Measurements from ENCODE around the gene HEY2.

DNA sequence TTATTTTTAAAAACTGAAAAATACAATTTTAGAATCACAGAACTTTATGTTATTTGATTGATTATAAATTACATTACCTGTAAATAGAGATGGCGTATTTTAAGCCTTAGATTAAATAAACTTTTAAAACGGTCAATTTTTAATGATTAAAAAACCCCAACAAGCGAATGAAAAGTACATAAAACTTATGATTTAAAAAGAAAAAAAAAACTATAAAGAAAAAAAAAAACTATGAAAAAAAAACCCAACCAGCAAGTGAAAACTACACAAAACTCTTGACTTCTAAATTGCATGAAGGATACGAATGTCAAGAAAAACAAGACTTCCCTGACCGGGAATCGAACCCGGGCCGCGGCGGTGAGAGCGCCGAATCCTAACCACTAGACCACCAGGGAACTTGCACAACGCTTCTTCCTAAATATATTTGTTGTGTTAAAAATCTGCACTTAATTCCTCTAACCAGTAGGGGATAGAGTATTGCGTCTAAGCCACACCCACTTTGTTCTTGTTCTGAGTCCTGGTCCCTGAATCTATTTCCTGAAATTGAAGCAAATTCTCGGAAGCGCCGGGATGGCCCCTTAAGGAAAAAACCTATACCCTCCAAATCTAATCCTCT is 30.6 kb downstream of the HEY2 start:
- TF ChIP-seq EZH2 (IDR thresholded peaks at IDR 0.05; ENCODE audit: low read depth, low read length, severe bottlenecking) (no peak), RFX5 (IDR thresholded peaks at IDR 0.05; ENCODE audit: borderline replicate concordance, low read depth, low read length) (no peak), CTCF (IDR thresholded peaks at IDR 0.05; ENCODE audit: control extremely low read depth in 1 of 3, insufficient read depth in 1 of 3, low read depth in 1 of 3, low read length in 3 of 3) (peak in 2 of 3 experiments; percentile 5 to 11; a peak in 1 of 4 replicates), RAD21 (IDR thresholded peaks at IDR 0.05 in 1 of 2, conservative IDR thresholded peaks at IDR 0.05 in 1 of 2; ENCODE audit: low read depth in 2 of 2, low read length in 2 of 2) (no peak), ATF3 (IDR thresholded peaks at IDR 0.05; ENCODE audit: insufficient read depth, low read depth, low read length) (no peak), CREB1 (IDR thresholded peaks at IDR 0.05) (peak; percentile 41; the same call in 1 of the 2 replicates), BACH1 (IDR thresholded peaks at IDR 0.05; ENCODE audit: low read length) (no peak)
- TF ChIP-seq, protein P1, sequence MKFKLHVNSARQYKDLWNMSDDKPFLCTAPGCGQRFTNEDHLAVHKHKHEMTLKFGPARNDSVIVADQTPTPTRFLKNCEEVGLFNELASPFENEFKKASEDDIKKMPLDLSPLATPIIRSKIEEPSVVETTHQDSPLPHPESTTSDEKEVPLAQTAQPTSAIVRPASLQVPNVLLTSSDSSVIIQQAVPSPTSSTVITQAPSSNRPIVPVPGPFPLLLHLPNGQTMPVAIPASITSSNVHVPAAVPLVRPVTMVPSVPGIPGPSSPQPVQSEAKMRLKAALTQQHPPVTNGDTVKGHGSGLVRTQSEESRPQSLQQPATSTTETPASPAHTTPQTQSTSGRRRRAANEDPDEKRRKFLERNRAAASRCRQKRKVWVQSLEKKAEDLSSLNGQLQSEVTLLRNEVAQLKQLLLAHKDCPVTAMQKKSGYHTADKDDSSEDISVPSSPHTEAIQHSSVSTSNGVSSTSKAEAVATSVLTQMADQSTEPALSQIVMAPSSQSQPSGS (IDR thresholded peaks at IDR 0.05; ENCODE audit: low read length): peak; percentile 22; the same call in 1 of the 2 replicates

All from H1 (cell line).